Motor neuron (in vitro differentiated cells): ENCODE results near the gene C1orf52. TPM values are rescaled to one million over a fixed set of nuclear protein-coding genes. Genes with fewer than 3 reads are reported as not detected.

Experiments used
- ATAC-seq, 8 experiments: fragments of 200-7000 bp; cut with Tn5 transposase; replicated peaks in 6 of 8; 2 replicates each; pipeline ENCODE4 v1.8.0; 2021; ENCODE audit warnings: mild to moderate bottlenecking in 8 of 8, moderate library complexity in 8 of 8
- H3K27ac ChIP-seq, 2 donors: fragments of 250-450 bp; sonication (Bioruptor Pico); 2 replicates each; pipeline ENCODE4 v1.9.0; 2021; ENCODE audit warnings: antibody characterized with exemption in 2 of 2, mild to moderate bottlenecking in 2 of 2, moderate library complexity in 1 of 2
- H3K4me1 ChIP-seq, 2 donors: fragments of 250-450 bp; sonication (Bioruptor Pico); replicated peaks in 1 of 2; 2 replicates each; pipeline ENCODE4 v1.6.1; 2021; ENCODE audit warnings: antibody characterized with exemption in 2 of 2, mild to moderate bottlenecking in 2 of 2, moderate library complexity in 1 of 2
- H3K4me3 ChIP-seq, 5 donors: fragments of 250-450 bp; sonication (Bioruptor Pico); 2 replicates each; pipeline ENCODE4 v1.9.0; 2021; ENCODE audit warnings: antibody characterized with exemption in 5 of 5, mild to moderate bottlenecking in 5 of 5, moderate library complexity in 4 of 5
- WGBS, 10 experiments: fragments of 450-650 bp; shearing (Covaris generic); methylation state at CpG; one replicate each; pipeline ENCODE4 v1.0.0; 2022; 5-methylcytosine and 5-hydroxymethylcytosine counted together
- in situ Hi-C, 9 experiments: fragments of 400-800 bp; cut with MboI; loops; one replicate each; pipeline ENCODE4 v1.15.0; 2021; ENCODE audit warnings: low sequenced_read_pairs in 9 of 9, low pct_unique_long_range_greater_than_20kb in 2 of 9; ENCODE audit not compliant: unreplicated experiment in 9 of 9
- total RNA-seq, 8 experiments: library from RNA; unstranded; fragments of 300-600 nt; gene quantifications; 2 replicates each; pipeline versions ENCODE4 v1.2.3 to v1.2.4, GENCODE V29; 2022

Gene C1orf52
- total RNA-seq: 10 to 100 TPM; 33.8 to 95.3 (median 59.4) TPM

DNA sequence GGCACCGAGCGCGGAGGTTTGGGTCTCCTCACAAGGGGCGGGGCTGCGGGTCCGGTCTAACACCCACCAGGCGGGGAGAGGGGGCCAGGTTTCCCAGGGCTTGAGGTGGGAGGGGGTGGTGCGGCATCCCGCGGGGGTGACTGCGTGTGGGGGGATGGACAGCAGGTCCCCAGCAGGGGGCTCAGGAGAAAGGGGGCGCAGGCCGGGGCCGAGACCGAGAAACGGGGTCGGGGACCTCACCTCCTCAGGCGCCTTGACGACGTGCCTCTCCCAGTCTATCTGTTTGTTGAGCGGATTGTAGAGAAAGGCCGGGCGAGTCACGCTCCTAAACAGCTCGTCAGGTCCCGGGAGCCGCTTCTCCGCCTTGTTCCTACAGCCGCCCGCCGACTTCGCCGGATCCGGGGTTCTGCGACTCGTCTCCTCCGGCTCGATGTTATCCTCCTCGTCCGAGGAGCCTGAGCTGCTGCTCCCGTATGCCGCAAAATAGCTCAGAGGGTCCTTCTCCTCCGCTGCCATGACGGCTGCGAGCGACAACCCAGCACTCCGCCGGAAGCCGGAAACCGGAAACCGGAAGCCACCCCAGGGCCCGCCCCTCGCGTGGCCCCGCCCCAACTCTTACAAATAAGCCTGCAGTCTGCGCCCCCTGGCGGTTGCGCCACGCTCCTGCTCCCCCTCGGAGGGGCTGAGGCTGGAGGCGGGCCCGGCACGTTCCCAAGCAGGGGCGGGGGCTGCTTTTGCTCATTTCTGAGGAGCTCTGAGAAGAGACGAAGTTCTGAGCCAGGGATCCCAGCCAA lies at the start of gene C1orf52:
TSS of gene C1orf52 (minus strand) at position 545 of the 794 bp plus-strand sequence. CDS start at position 516, 29 bp downstream.
- peak within 1 kb of the TSS; percentile 89 to 95 for H3K27ac ChIP-seq
- 0% methylated on average over 4 to 16 of the region's 65 CpGs; no CpG with 5 or more reads in 6 of the 10 experiments for WGBS, 10 experiments
- peak within 1 kb of the TSS; percentile 64 to 95 (median 73) for H3K4me3 ChIP-seq
- H3K4me1 ChIP-seq: peaks cover 11 to 15% of the 10 kb centered on the region in 2 donors
- peak; percentile 76 to 96 (median 95) for ATAC-seq
- in situ Hi-C loops: loop anchor here in 7 of 9 experiments (5.0 to 25.0 kb wide), 5 partner anchors 147 to 322 kb away; no protein-coding TSS in a partner anchor

DNA sequence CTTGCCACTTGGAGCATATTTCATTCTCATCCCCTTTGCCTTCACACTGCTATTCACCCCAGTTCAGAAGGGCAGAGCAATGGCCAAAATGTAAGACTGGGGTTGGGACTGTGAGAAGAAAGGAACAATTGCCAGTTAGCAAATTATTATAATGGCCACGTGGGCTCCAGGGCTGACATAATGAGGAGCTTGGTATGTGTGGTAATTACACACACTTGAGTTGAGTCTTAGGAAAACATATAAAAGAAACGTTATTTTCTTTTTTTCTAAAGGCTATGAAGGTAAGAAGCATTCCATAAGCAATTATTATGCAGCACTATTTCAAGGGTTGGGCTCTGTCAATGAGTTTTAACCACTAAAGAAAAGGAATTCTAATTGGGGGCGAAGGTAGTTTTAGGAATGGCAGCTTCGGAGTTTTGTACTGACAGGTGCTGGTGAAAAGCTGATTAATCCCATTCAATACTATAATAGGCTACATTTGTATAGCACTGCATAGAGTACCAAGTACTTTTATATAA lies 49.4 kb upstream of the C1orf52 start:
- no peaks in the 10 kb centered on the region for H3K4me1 ChIP-seq
- 20 to 100% (median 75%) methylated on average over 1 to 4 of the region's 4 CpGs; no CpG with 5 or more reads in 1 of the 10 experiments for WGBS, 10 experiments
- no peak overlapping the region for H3K4me3 ChIP-seq
- no peak overlapping the region for H3K27ac ChIP-seq
- in situ Hi-C loops: loop anchor here in 7 of 9 experiments (25.0 kb wide), 8 partner anchors 178 to 703 kb away; partner anchors contain the start of genes CCN1 (in 1 of the 7) and ZNHIT6 (in 1 of the 7)
- ATAC-seq: no peak

DNA sequence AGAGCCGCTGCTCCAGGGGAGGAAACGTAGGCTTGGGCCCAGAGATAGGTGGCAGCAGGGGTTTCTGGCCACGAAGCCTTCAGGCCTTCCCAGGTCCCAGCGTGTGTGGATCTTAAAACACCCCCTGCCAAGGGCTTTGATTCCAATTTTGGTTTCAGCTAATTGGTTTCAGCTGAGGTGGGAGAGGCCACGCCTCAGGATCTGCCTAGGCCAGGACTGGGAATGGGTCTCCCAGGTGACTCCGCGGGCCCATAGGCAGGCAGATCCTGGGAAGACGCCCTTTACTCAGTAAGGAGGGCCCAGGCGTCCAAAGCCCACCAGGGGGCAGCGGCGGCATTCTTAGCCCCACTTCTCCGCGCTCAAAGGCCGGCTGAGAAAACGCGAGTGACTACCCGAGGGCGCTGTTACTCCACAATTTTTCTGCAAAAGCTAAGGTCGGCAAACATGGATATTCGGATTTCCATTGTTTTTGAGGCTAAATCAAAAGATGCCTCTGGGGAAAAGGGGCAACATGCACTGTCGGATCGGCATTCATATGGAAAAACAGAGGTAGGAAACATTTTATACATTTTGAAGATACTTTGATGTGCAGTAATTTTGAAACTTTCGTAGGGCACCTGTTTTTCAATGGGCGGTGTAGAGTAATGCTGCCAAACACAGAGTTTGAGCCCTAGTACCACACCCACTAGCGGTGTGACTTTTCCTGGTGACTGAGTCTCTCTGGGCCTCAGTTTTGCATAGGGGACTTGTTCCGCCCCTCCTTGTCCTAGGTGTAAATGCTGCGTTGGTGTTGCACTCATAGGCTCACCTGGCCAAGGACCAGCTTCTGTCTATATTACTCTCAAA lies 48.7 kb upstream of the C1orf52 start:
- no peak overlapping the region for H3K27ac ChIP-seq
- in situ Hi-C loops: loop anchor here in 7 of 9 experiments (25.0 kb wide), 8 partner anchors 179 to 704 kb away; partner anchors contain the start of genes CCN1 (in 1 of the 7) and ZNHIT6 (in 1 of the 7)
- 0 to 41% (median 29%) methylated on average over 1 to 21 of the region's 27 CpGs; no CpG with 5 or more reads in 1 of the 10 experiments for WGBS, 10 experiments
- no peaks in the 10 kb centered on the region for H3K4me1 ChIP-seq
- ATAC-seq: peak; percentile 98 to 100 (median 100)
- H3K4me3 ChIP-seq: no peak overlapping the region

- in situ Hi-C loops: loop anchor here in 7 of 9 experiments (25.0 kb wide), 8 partner anchors 181 to 706 kb away; partner anchors contain the start of genes CCN1 (in 1 of the 7) and ZNHIT6 (in 1 of the 7)
- 87 to 100% (median 100%) methylated on average over 3 to 4 of the region's 4 CpGs; no CpG with 5 or more reads in 5 of the 10 experiments for WGBS, 10 experiments
- H3K27ac ChIP-seq: no peak overlapping the region
- H3K4me1 ChIP-seq: no peaks in the 10 kb centered on the region
- no peak for ATAC-seq
- no peak overlapping the region for H3K4me3 ChIP-seq
Observed at GRCh38 chr1:85306236-85306635, 46.8 kb upstream of the C1orf52 start.

DNA sequence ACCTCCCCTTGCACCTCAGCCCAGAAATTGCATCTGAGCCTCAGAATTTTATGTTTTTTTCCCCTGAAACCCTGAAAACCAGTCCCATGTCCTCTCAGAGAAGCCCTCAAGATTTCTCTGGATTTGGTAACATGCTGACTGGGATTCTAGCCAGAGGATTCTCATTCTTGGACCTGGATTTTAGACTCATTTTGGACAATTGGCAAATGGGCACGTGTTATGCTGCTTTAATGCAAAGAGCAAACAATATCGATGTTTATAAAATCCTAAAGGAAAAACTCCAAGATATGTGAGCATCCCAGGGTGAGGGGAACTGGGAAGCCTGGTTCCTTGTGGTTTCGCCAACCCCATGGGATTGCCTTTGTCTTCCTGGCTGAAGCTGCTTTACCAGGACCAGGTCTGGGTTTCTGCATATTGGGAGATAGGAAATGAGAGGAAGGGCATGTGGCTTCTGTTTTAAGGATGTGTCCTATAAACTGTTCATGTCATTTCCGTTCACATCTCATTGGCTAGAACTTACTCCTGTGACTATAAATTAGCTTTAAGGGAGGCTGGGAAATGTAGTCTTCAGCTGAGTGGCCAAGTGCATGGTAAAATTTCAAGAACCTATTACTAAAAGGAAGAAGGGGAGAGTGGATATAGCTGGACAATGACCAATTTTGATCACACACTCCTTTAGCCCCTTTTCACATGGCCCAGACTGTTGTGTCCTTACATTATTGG lies 44.1 kb upstream of the C1orf52 start:
- 63 to 92% (median 82%) methylated on average over 1 to 4 of the region's 4 CpGs for WGBS, 10 experiments
- H3K4me1 ChIP-seq: no peaks in the 10 kb centered on the region
- ATAC-seq: no peak
- in situ Hi-C loops: loop anchor here in 7 of 9 experiments (25.0 kb wide), 8 partner anchors 184 to 709 kb away; partner anchors contain the start of genes CCN1 (in 1 of the 7) and ZNHIT6 (in 1 of the 7)
- no peak overlapping the region for H3K27ac ChIP-seq
- H3K4me3 ChIP-seq: no peak overlapping the region

GRCh38 chr1:85300140-85300539 lies 40.7 kb upstream of the C1orf52 start:
- no peak for ATAC-seq
- Histone ChIP-seq H3K4me3 (no peak overlapping the region), H3K27ac (no peak overlapping the region), H3K4me1 (no peaks in the 10 kb centered on the region)
- in situ Hi-C loops: loop anchor here in 7 of 9 experiments (25.0 kb wide), 8 partner anchors 187 to 712 kb away; partner anchors contain the start of genes CCN1 (in 1 of the 7) and ZNHIT6 (in 1 of the 7)
- 71 to 100% (median 84%) methylated on average over 1 to 3 of the region's 3 CpGs; no CpG with 5 or more reads in 2 of the 10 experiments for WGBS, 10 experiments

GRCh38 chr1:85297855-85298629 lies 38.6 kb upstream of the C1orf52 start:
- WGBS, 10 experiments: 4 to 80% (median 50%) methylated on average over 2 to 11 of the region's 11 CpGs; no CpG with 5 or more reads in 1 of the 10 experiments

DNA sequence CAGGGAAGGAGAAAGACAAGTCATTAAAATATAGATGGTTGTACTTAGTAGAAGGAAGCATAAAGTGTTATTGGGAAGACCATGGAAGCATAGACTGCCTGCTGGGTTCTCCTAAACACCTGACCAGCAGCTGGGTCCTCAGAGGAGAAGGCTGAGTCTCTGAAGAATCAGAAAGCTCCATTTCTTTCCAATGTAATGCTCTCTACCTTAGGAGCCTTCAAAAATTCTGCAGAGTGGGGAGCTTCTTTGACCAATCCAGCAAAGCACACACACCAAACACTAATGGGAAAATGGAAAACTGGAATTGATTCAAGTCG lies 38.0 kb upstream of the C1orf52 start:
- in situ Hi-C loops: no loop called here
- H3K27ac ChIP-seq: no peak overlapping the region
- peaks cover 0 to 2% of the 10 kb centered on the region in 2 donors for H3K4me1 ChIP-seq
- WGBS, 10 experiments: 20 to 92% (median 80%) methylated on average over 1 of the region's 1 CpG; no CpG with 5 or more reads in 3 of the 10 experiments
- H3K4me3 ChIP-seq: no peak overlapping the region
- peak in 4 of 8 experiments; percentile 11 to 41 (median 23) for ATAC-seq

More at GRCh38 chr1:85297855-85298629, 38.6 kb upstream of the C1orf52 start:
- peak in 6 of 8 experiments; percentile 19 to 91 (median 71) for ATAC-seq
- H3K27ac ChIP-seq: no peak overlapping the region
- H3K4me1 ChIP-seq: peaks cover 0 to 2% of the 10 kb centered on the region in 2 donors
- H3K4me3 ChIP-seq: no peak overlapping the region
- in situ Hi-C loops: no loop called here

DNA sequence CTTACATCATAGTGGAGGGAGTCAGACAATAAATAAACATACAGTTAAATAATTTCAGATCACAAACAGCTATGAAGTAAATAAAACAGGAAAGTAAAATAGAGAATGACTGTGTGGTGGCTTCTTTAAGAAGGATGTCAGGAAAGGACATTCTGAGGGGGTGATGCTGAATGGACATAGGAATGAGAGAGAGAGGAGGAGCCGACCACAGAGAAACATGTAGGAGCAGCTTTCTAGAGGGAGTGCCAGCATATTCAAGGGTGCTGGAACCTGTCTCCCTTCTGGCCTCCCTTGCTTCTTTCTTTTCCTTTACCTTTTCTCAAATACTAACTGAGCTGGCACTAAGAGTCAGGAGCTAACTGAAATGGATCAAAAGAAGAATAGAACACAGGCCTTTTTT lies 37.5 kb upstream of the C1orf52 start:
- in situ Hi-C loops: no loop called here
- ATAC-seq: peak in 2 of 8 experiments; percentile 28 to 39
- peaks cover 0 to 2% of the 10 kb centered on the region in 2 donors for H3K4me1 ChIP-seq
- no peak overlapping the region for H3K27ac ChIP-seq
- 0 to 100% (median 45%) methylated on average over 1 of the region's 1 CpG; no CpG with 5 or more reads in 2 of the 10 experiments for WGBS, 10 experiments
- H3K4me3 ChIP-seq: no peak overlapping the region

- no peak for ATAC-seq
- in situ Hi-C loops: no loop called here
- Histone ChIP-seq H3K4me3 (no peak overlapping the region), H3K27ac (no peak overlapping the region), H3K4me1 (peaks cover 0 to 2% of the 10 kb centered on the region in 2 donors)
- 20 to 100% (median 72%) methylated on average over 1 to 2 of the region's 4 CpGs; no CpG with 5 or more reads in 5 of the 10 experiments for WGBS, 10 experiments
Observed at GRCh38 chr1:85295654-85296053, 36.2 kb upstream of the C1orf52 start.

GRCh38 chr1:85295006-85295431 lies 35.6 kb upstream of the C1orf52 start:
- peaks cover 0 to 2% of the 10 kb centered on the region in 2 donors for H3K4me1 ChIP-seq
- no peak overlapping the region for H3K4me3 ChIP-seq
- H3K27ac ChIP-seq: no peak overlapping the region
- 0 to 76% (median 60%) methylated on average over 1 to 3 of the region's 3 CpGs; no CpG with 5 or more reads in 1 of the 10 experiments for WGBS, 10 experiments
- no peak for ATAC-seq
- in situ Hi-C loops: no loop called here
